Measurements from ENCODE around the gene TOP2B.

GRCh38 chr3:25604107-25604805, 60.5 kb downstream of the TOP2B start:
- TF ChIP-seq CTCF (conservative IDR thresholded peaks at IDR 0.05; ENCODE audit: low read length) (no peak), EZH2phosphoT487 (IDR thresholded peaks at IDR 0.05; ENCODE audit: borderline replicate concordance) (no peak)
